Umbilical cord (tissue), 1 donor: ENCODE data around the gene NPAT. TPM values are rescaled to one million over a fixed set of nuclear protein-coding genes. Genes with fewer than 3 reads are reported as not detected.

Experiments used
- total RNA-seq: library from RNA; depleted of rRNA; stranded (reverse); fragments of >200 nt; gene quantifications from one replicate; pipeline ENCODE4 v1.2.3, GENCODE V29; 2014; ENCODE audit warnings: low replicate concordance; ENCODE audit not compliant: insufficient read depth

The NPAT gene
- total RNA-seq, 1 donor from 2014 or later, result 30.1 TPM

Other genes with a start within 250 kb of the NPAT start
- 42.4 TPM for gene CUL5, start 213.7 kb downstream of the NPAT start, total RNA-seq
- 47.9 TPM for gene ACAT1, start 101.1 kb downstream of the NPAT start, total RNA-seq
- 194 TPM for gene ATM, start 429 bp upstream of the NPAT start, total RNA-seq
- gene C11orf65, start 244.9 kb upstream of the NPAT start, total RNA-seq, result 1.2 TPM